Measurements from ENCODE around the gene PSMD1. TPM values are rescaled to one million over a fixed set of nuclear protein-coding genes. Genes with fewer than 3 reads are reported as not detected.

The PSMD1 gene
- total RNA-seq, 1 donor from 2014 or later = 132 TPM

DNA sequence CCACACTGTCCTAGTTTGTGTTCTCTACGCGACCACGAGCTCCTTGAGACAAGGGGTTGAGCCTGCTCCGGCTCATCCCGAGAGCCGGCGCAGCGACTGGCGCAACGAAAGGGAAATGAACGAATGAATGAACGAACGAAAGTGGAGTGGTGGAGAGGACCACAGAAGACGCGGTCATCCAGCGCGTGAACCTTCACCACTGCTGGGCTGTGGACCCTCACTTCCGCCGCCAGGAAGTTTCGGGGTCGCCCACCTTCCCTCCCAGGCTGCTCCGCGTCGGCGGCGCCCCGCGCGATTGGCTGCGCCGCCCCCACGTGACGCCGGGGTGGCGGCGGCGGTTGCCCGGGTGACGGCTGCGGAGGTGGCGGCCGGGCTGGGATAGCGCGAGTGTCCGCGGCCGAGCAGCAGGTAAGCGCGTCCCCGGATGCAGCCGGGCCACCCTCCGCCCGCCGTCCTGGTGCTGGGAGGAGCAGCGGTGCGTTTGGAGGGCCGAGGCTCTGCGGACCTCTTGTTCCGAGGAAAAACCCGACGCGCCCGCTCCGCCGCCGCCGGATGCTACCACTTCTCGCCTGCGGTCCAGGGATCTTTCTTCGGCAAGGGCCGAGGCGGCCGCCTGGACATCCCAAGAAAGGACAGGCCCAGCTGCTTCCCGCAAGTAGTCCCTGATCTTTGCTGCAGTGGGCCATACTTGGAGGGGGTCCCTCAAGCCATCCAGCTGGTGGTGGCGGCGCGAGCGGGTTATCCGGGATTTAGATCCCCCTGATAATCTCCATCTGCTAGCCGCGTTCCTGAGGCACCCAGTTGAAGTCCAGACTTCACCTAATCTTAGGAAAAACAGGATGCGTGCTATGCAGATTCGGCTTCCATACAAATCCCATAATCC is 141.9 kb downstream of the PSMD1 start, which contains the start of gene ARMC9:
ARMC9 (plus strand) TSS at position 341 of the 883 bp plus-strand sequence. CDS start 7,608 bp downstream, outside the sequence.
- Histone ChIP-seq H3K79me2 (ENCODE audit: low read depth) (peaks cover 22% of the 10 kb centered on the region), H3K36me3 (no peaks in the 10 kb centered on the region), H3K27me3 (no peaks in the 10 kb centered on the region), H3K4me1 (peaks cover 3% of the 10 kb centered on the region), H3K9me3 (ENCODE audit: low read depth) (no peaks in the 10 kb centered on the region), H3K27ac (peak within 1 kb of the TSS; percentile 57), H4K20me1 (ENCODE audit: low read depth) (no peaks in the 10 kb centered on the region), H3K4me2 (peak within 1 kb of the TSS; percentile 85), H3F3A (ENCODE audit: low read depth) (peaks cover 6% of the 10 kb centered on the region), H2AFZ (replicated peaks) (peak within 1 kb of the TSS; percentile 57), H3K9ac (peak within 1 kb of the TSS; percentile 65), H3K4me3 (peak within 1 kb of the TSS; percentile 57)
- Mint-ChIP-seq H3K4me3 (peak within 1 kb of the TSS; percentile 97), H3K9me3 (peaks cover 2% of the 10 kb centered on the region), H3K36me3 (peaks cover 16% of the 10 kb centered on the region), H3K27me3 (ENCODE audit: insufficient read depth, low read depth) (peaks cover 6% of the 10 kb centered on the region), H3K27ac (peak within 1 kb of the TSS; percentile 93), H3K4me1 (peaks cover 30% of the 10 kb centered on the region)
- TF ChIP-seq EZH2phosphoT487 (IDR thresholded peaks at IDR 0.05) (no peak), EZH2 (IDR thresholded peaks at IDR 0.05) (peak; percentile 41)
- TF ChIP-seq, protein P1, sequence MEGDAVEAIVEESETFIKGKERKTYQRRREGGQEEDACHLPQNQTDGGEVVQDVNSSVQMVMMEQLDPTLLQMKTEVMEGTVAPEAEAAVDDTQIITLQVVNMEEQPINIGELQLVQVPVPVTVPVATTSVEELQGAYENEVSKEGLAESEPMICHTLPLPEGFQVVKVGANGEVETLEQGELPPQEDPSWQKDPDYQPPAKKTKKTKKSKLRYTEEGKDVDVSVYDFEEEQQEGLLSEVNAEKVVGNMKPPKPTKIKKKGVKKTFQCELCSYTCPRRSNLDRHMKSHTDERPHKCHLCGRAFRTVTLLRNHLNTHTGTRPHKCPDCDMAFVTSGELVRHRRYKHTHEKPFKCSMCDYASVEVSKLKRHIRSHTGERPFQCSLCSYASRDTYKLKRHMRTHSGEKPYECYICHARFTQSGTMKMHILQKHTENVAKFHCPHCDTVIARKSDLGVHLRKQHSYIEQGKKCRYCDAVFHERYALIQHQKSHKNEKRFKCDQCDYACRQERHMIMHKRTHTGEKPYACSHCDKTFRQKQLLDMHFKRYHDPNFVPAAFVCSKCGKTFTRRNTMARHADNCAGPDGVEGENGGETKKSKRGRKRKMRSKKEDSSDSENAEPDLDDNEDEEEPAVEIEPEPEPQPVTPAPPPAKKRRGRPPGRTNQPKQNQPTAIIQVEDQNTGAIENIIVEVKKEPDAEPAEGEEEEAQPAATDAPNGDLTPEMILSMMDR (IDR thresholded peaks at IDR 0.05) = no peak
- DNase-seq (ENCODE audit: low spot score) = peak; percentile 92

DNA sequence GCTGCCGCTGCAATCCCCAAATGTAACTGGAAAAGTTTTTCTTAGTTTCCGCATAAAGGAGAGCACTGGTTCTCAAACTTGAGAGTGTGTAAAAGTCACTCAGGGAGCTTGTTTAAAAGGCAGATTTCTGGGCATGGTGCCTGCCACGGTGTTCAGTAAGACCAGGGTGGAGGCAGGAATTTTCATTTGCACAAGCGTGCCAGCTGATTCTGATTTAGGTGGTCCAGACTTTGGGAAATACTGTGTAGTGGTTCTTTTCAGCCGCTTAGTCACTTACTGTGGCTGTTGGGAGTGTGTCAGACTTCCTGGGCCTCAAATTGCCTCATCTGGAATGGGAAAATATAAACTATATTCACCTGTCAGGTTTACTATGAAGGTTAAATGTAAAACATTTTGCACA is 142.6 kb downstream of the PSMD1 start:
- peaks cover 6% of the 10 kb centered on the region for H3K27me3 Mint-ChIP-seq (ENCODE audit: insufficient read depth, low read depth)
- Histone ChIP-seq H3K4me2 (peak overlapping the region; percentile 85), H3K27ac (no peak overlapping the region), H3K9me3 (ENCODE audit: low read depth) (no peaks in the 10 kb centered on the region), H3K9ac (peak overlapping the region; percentile 65), H3K36me3 (no peaks in the 10 kb centered on the region), H2AFZ (replicated peaks) (peak overlapping the region; percentile 57), H3K4me1 (peaks cover 3% of the 10 kb centered on the region), H4K20me1 (ENCODE audit: low read depth) (no peaks in the 10 kb centered on the region), H3K4me3 (peak overlapping the region; percentile 57), H3F3A (ENCODE audit: low read depth) (peaks cover 6% of the 10 kb centered on the region), H3K79me2 (ENCODE audit: low read depth) (peaks cover 22% of the 10 kb centered on the region), H3K27me3 (no peaks in the 10 kb centered on the region)
- TF ChIP-seq EZH2 (IDR thresholded peaks at IDR 0.05) (no peak), EZH2phosphoT487 (IDR thresholded peaks at IDR 0.05) (no peak)
- TF ChIP-seq, protein P1 (IDR thresholded peaks at IDR 0.05) = no peak
- DNase-seq (ENCODE audit: low spot score) = no peak
- H3K4me3 Mint-ChIP-seq = peak overlapping the region; percentile 97
- peaks cover 2% of the 10 kb centered on the region for H3K9me3 Mint-ChIP-seq
- peak overlapping the region; percentile 93 for H3K27ac Mint-ChIP-seq
- peaks cover 30% of the 10 kb centered on the region for H3K4me1 Mint-ChIP-seq
- H3K36me3 Mint-ChIP-seq = peaks cover 16% of the 10 kb centered on the region

DNA sequence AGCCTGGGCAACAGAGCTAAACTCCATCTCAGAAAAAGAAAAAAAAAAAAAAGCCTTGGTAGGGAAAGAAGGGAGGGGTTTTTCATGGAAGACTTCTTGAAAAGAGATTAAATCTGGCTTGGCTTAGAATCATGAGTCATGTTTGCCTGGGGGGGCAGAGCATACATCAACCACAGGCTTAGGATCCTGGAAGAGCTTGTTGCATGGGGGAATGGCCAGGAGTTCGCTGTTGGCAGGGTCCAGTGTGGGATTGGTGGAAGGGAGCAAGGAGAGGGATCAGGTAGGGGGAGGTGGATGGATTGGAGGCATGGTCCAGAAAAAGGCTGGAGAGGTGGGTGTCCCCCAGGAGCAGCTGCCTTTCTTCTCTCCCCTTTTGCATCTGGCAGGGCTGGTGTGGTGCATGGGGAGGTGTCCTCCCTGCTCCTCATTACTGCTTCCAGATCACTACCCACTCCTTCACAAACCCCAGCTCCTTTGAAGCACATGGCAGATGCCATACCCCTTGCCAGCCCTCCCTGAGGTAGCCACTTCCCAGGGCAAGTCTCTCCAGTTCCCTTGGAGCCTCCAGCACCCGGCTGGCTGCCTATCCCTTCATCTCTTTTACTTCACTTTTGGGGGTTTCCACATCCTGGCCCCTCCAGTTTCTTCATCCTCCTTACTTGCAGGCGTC is 144.3 kb downstream of the PSMD1 start:
- no peaks in the 10 kb centered on the region for H4K20me1 ChIP-seq (ENCODE audit: low read depth)
- H3K27ac ChIP-seq = no peak overlapping the region
- H3K4me1 Mint-ChIP-seq = peaks cover 30% of the 10 kb centered on the region
- no peak overlapping the region for H3K4me3 ChIP-seq
- H3K9ac ChIP-seq = no peak overlapping the region
- peaks cover 6% of the 10 kb centered on the region for H3F3A ChIP-seq (ENCODE audit: low read depth)
- no peaks in the 10 kb centered on the region for H3K27me3 ChIP-seq
- H2AFZ ChIP-seq (replicated peaks) = no peak overlapping the region
- peaks cover 25% of the 10 kb centered on the region for H3K79me2 ChIP-seq (ENCODE audit: low read depth)
- TF ChIP-seq, protein P1 (IDR thresholded peaks at IDR 0.05) = no peak
- TF ChIP-seq EZH2phosphoT487 (IDR thresholded peaks at IDR 0.05) (no peak), EZH2 (IDR thresholded peaks at IDR 0.05) (no peak)
- peaks cover 16% of the 10 kb centered on the region for H3K36me3 Mint-ChIP-seq
- peaks cover 2% of the 10 kb centered on the region for H3K9me3 Mint-ChIP-seq
- H3K9me3 ChIP-seq (ENCODE audit: low read depth) = no peaks in the 10 kb centered on the region
- H3K4me2 ChIP-seq = no peak overlapping the region
- peaks cover 6% of the 10 kb centered on the region for H3K27me3 Mint-ChIP-seq (ENCODE audit: insufficient read depth, low read depth)
- DNase-seq (ENCODE audit: low spot score) = no peak
- peak overlapping the region; percentile 19 for H3K27ac Mint-ChIP-seq
- H3K36me3 ChIP-seq = no peaks in the 10 kb centered on the region
- H3K4me1 ChIP-seq = peaks cover 3% of the 10 kb centered on the region
- peak overlapping the region; percentile 55 for H3K4me3 Mint-ChIP-seq

Measured in neural progenitor cell (in vitro differentiated cells).